Coronary artery (tissue), 2 donors: Measurements from ENCODE around the gene CREB1.

Source experiments
- DNase-seq: peaks from one replicate; pipeline ENCODE4 v3.0.0-alpha.2; 2017; ENCODE audit warnings: low spot score
- H3K27ac ChIP-seq, 2 donors: fragments of 200-600 bp; sonication (generic); one replicate each; pipeline ENCODE4 v1.5.1; 2016 to 2019
- H3K4me3 ChIP-seq: fragments of 200-600 bp; sonication (generic); 2 replicates; pipeline ENCODE4 v1.5.1; 2016; ENCODE audit warnings: mild to moderate bottlenecking, moderate library complexity
- TF ChIP-seq, protein P1 (sequence below): fragments of 200-600 bp; sonication (generic); IDR thresholded peaks from one replicate; pipeline ENCODE4 v1.5.1; 2019; ENCODE audit warnings: antibody characterized with exemption

Gene CREB1

DNA sequence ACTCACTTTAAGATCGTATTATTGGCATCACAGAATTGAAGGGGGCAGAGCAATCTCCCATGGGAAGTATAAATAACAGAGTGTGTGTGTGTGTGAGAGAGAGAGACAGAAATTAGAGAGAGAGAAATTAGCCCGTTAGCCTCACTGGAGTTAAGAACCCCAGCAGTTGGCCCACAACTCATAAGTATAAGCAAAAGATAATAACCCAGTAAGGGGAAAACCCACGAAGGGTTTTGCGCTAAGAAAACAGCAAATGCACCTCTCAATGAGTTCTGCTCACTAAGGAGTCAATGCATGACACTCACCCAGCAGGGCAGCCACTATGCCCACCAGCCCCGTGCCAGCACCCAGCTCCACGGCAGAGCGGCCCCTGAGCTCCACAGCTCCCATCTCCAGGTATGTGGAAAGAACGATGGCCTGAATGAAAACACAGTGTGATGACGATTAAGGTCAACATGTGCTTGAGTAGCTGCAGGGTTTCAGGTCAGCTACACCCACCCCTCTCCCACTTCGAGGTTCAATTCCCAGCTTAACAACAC, 91.8 kb downstream of the CREB1 start:
- DNase-seq, result no peak
- no peak overlapping the region for H3K4me3 ChIP-seq
- TF ChIP-seq, protein P1, sequence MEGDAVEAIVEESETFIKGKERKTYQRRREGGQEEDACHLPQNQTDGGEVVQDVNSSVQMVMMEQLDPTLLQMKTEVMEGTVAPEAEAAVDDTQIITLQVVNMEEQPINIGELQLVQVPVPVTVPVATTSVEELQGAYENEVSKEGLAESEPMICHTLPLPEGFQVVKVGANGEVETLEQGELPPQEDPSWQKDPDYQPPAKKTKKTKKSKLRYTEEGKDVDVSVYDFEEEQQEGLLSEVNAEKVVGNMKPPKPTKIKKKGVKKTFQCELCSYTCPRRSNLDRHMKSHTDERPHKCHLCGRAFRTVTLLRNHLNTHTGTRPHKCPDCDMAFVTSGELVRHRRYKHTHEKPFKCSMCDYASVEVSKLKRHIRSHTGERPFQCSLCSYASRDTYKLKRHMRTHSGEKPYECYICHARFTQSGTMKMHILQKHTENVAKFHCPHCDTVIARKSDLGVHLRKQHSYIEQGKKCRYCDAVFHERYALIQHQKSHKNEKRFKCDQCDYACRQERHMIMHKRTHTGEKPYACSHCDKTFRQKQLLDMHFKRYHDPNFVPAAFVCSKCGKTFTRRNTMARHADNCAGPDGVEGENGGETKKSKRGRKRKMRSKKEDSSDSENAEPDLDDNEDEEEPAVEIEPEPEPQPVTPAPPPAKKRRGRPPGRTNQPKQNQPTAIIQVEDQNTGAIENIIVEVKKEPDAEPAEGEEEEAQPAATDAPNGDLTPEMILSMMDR, result no peak
- H3K27ac ChIP-seq, result no peak overlapping the region

DNA sequence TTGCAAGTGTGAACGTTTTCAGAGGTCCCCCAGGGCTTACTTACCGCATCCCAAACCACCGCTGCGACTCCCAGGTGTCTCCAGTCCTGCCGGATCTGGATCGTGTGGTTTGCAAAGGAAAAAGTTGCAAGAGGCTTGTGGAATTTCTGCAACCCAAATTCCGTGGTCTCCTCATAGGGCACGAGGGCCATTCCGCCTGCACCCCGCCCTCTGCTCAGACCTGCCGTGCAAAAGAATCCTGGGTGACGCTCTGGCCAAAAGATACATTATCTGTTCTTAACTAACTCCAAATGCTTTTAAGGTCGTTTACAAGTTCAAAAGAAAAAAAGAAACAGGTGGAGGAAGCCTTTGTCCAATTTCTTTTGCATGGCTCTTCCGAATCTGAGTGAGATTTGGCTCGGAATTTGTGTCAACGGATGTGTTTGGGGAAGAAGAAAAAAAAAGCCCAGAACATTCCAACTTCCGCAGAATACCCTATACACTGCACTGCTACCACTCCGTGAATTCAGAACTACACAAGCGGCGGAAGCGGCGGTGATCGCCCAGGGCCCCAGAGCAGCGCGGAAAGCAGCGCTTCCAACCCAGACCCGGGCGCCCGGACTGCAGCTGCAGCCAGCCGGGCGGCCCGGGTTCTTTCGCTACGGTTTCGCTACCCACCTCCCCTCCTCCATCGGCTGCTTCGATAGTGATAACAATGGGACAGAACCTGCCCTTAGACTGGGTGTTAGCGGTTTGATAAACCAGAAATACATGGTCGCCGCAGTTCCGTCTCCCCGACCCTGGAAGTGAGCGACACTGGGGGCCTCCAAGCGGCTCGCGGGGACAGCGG, 94.6 kb downstream of the CREB1 start:
- peak overlapping the region; percentile 86 to 97 for H3K27ac ChIP-seq
- DNase-seq, result peak; percentile 78
- TF ChIP-seq, protein P1, result no peak

DNA sequence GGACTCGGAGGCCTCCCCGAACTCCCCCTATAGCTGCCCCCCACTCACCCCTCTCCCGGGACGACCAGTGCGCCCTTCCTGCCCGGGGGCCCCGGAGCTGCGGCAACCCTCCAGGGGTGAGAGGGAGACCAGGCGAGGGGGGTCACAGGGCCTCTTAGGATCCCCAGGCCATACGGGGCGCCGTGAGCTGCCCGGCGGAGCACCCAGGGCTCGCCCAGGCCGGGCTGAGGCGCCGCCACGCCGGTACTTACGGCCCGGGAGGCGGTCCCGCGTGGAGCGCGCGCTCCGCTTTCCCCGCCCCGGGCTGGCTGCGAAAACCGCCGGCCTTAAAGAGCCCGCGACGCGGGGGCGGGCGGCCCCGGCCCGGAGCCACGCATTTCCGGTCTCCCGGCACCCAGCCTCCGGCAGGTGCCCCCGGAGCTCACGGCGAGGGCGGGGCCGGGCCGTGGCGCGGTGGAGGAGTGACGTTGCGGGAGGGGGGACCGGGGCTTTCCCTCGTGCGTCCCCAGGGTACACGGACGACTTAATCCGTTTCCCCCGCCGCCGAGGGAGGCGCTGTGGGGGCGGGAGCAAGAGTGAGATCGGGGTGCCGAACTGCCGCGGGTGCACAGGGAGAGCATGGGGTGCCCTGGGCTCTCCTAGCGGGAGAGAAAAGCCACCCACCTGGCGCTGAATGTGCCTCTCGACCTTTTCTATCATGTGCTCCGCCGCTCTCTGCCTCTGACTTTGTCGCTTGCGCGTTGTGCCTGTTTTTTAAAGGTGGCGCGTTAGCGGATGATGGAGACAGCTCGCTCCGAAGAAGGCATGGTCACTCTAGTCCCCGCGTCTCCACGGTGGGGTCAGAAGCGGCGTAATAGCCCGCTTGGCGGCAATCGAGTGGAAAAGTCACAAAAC, 95.5 kb downstream of the CREB1 start, which contains the start of gene METTL21A:
Gene METTL21A (minus strand): TSS at position 381 of the 894 bp plus-strand sequence. CDS start 1,019 bp downstream, outside the sequence.
- DNase-seq, result peak; percentile 92

More for the DNA sequence above, 94.6 kb downstream of the CREB1 start:
- H3K4me3 ChIP-seq, result peak overlapping the region; percentile 96

DNA sequence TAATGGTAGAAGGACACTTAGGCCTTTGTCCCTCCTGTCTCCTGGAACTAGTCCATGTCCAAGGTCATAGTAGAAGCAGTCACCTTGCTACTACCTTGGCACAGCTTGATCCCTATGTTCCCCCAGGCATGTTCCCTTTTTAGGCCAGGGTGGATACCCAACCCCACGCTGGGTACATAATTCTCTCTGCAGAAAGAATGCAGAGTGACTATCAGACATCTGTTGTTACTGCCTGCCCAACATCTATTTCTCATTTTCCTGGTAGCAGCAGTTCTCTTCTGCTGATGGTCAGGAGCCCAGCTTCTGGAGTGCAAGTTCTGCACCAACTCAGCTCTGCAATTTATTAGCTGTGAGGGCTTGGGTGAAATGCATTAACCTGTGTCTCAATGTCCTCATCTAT, 99.8 kb downstream of the CREB1 start:
- Histone ChIP-seq H3K27ac (no peak overlapping the region), H3K4me3 (no peak overlapping the region)
- no peak for DNase-seq
- TF ChIP-seq, protein P1, result no peak

More for the DNA sequence above, 95.5 kb downstream of the CREB1 start, which contains the start of gene METTL21A:
- TF ChIP-seq, protein P1, result no peak
- Histone ChIP-seq H3K4me3 (peak within 1 kb of the TSS; percentile 96), H3K27ac (peak within 1 kb of the TSS; percentile 86 to 97)

DNA sequence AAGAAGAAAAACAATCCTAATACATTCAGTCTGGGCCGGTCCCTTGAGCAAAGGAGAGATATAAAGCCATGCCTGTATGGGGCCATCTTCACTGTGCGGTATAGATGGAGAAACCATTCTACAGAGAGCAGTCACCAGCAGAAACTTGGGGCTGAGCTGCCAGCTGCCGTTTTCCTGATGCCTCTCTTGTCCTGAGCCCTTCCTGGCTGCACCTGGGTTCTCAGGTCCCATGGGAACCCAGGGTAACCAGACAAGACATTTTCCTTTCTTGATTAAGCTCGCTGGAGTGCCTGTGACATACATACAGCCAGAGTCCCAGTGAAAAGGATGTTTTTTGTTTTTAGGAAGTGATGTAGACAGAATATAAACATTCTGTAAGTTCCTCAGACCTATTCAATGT, 100.7 kb downstream of the CREB1 start:
- no peak overlapping the region for H3K27ac ChIP-seq
- no peak overlapping the region for H3K4me3 ChIP-seq
- TF ChIP-seq, protein P1, result no peak
- no peak for DNase-seq

DNA sequence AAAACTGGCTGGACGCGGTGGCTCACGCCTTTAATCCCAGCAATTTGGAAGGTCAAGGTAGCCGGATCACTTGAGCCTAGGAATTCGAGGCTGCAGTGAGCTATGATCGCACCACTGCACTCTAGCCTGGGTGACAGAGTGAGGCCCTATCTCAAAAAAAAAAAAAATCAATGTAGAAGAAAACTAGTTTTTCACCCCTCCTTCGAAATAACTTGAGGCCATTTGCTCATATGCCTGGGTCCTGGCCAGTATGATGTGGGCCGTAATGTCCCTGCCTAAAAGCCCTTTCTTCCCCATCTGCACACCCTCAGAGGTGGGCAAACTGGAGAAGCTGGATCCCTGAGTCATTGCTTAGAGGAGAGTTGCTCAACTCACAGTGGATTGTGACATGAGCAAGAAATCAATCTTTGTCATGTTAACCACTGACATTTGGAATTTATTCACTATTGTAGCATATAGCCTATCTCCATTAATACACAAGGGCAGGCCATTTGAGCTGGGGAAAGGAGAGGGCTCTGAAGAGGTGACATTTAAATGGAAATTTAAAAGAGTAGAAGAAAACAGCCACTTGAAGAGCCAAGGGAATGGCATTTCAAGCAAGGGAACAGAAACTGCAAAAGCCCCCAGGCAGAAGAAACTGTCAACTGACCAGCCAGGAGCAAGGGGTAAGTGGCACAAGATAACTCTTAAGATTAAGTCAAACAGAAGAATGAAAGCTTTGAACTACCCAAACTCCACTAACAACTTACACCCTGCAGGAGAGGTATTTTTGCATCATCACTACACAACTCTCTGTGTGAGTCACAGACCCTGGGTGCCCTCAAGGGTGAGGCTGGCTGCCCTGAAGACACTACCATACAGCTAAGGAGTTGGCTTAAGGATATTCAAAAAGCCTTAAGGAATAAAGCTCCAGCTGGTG, 103.1 kb downstream of the CREB1 start:
- H3K27ac ChIP-seq, result no peak overlapping the region
- H3K4me3 ChIP-seq, result no peak overlapping the region
- DNase-seq, result no peak
- TF ChIP-seq, protein P1, result no peak
